ENCODE measurements around the gene C4orf50.

- TF ChIP-seq CTCF (IDR thresholded peaks at IDR 0.05): no peak
- TF ChIP-seq POLR2A (IDR thresholded peaks at IDR 0.05): no peak
Observed at GRCh38 chr4:5962416-5962815, 55.8 kb downstream of the C4orf50 start.
